ENCODE data around the gene RPTOR.

RPTOR gene

DNA sequence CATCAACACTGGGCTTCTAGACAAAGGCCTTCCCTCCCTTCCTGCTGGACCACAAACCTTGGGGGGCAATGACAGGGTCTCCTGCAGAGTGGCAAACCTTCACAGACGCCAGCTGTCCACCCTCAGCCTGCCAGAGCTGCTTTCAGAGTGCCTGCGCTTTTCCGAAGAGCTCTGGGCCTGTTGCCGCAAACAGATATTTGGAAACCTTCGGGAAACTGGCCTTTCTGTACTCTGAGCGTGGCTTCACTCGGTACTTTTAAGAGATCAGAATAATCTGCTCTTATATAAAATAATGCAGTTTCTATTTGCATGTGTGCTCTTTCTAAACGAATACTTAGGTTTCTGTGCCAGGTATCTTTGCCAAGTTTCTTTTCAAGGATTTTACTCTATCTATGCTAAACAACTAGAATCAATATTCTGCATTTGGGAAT, 294.9 kb downstream of the RPTOR start:
- no peak overlapping the region for H3K4me3 ChIP-seq (ENCODE audit: low read depth, low read length)
- ChIA-PET POLR2A (no interaction called here), CTCF (no interaction called here)
- no peak for DNase-seq (ENCODE audit: low read depth, low spot score)
- TF ChIP-seq, protein P1, sequence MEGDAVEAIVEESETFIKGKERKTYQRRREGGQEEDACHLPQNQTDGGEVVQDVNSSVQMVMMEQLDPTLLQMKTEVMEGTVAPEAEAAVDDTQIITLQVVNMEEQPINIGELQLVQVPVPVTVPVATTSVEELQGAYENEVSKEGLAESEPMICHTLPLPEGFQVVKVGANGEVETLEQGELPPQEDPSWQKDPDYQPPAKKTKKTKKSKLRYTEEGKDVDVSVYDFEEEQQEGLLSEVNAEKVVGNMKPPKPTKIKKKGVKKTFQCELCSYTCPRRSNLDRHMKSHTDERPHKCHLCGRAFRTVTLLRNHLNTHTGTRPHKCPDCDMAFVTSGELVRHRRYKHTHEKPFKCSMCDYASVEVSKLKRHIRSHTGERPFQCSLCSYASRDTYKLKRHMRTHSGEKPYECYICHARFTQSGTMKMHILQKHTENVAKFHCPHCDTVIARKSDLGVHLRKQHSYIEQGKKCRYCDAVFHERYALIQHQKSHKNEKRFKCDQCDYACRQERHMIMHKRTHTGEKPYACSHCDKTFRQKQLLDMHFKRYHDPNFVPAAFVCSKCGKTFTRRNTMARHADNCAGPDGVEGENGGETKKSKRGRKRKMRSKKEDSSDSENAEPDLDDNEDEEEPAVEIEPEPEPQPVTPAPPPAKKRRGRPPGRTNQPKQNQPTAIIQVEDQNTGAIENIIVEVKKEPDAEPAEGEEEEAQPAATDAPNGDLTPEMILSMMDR (IDR thresholded peaks at IDR 0.05; ENCODE audit: insufficient read depth, low read length, missing control alignments): no peak

- POLR2A ChIA-PET: no interaction called here
- DNase-seq (ENCODE audit: low read depth, low spot score): no peak
- CTCF ChIA-PET: no interaction called here
- TF ChIP-seq, protein P1 (IDR thresholded peaks at IDR 0.05; ENCODE audit: insufficient read depth, low read length, missing control alignments): no peak
- H3K4me3 ChIP-seq (ENCODE audit: low read depth, low read length): no peak overlapping the region
Measured at GRCh38 chr17:80839970-80840369, 295.3 kb downstream of the RPTOR start.

DNA sequence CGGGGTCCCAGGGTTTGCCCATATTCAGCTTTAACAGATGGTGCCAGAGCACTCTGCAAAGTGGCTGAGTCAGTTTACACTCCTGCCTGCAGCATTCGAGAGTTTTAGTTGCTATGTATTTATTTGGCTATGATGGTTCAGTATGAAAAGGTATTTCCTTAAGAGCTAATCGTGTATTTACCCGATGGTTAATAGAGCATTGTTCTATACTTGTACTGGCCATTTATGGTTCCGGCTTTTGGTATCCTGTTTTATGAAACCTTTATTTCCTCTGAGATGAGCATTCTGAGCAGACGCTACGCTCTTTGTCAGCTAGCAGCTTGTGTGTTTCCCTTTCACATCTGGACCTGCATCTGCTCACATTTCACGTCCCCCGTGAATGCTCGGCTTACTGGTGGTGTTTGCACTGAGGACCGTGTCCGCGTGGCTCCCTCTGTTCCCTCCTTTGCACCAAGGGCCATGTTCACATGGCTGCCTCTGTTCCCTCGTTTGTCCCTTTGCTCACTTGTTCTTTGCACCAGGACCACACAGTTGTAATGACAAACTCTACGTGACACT, 297.9 kb downstream of the RPTOR start:
- no peak for DNase-seq (ENCODE audit: low read depth, low spot score)
- POLR2A ChIA-PET: no interaction called here
- H3K4me3 ChIP-seq (ENCODE audit: low read depth, low read length): no peak overlapping the region

GRCh38 chr17:80843741-80844156, 299.1 kb downstream of the RPTOR start:
- no peak for DNase-seq (ENCODE audit: low read depth, low spot score)
- POLR2A ChIA-PET: no interaction called here
- H3K4me3 ChIP-seq (ENCODE audit: low read depth, low read length): no peak overlapping the region
- CTCF ChIA-PET: interaction anchor here (1.1 to 1.2 kb wide), 2 partner anchors 10 to 18 kb away, joined by 3 read pairs; no protein-coding TSS in a partner anchor
- TF ChIP-seq, protein P1 (IDR thresholded peaks at IDR 0.05; ENCODE audit: insufficient read depth, low read length, missing control alignments): no peak

More for the DNA sequence above, 297.9 kb downstream of the RPTOR start:
- TF ChIP-seq, protein P1 (IDR thresholded peaks at IDR 0.05; ENCODE audit: insufficient read depth, low read length, missing control alignments): no peak
- CTCF ChIA-PET: interaction anchor here (1.3 kb wide), 1 partner anchor 265 kb away, joined by 3 read pairs; no protein-coding TSS in a partner anchor

DNA sequence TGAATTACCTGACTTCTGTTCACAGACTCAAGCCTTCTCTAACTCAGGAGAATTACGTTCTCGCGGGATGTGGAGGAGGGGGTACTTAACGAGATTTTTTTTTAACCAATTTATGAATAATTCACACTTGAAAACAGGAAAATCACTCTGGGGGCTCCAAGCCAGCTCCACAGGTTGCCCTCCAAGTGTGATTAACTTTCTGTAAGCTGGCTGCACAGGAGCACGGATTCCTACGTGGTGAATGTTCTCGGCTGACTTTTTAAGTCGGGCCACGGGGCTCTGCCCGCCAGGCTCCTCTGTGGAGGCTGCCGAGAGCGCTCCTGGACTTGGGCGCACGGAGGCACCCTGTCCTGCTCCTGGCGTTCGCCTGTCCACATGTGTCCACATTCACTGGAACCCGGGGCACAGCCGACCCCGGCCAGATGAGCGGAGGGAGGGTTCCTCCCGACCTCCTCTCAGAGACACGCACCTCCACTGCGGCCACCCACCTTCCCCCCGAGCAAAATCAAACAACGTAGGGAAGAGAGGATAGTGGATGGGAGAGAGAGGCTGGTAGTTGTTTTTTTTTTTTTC, 299.9 kb downstream of the RPTOR start:
- H3K4me3 ChIP-seq (ENCODE audit: low read depth, low read length): no peak overlapping the region
- ChIA-PET CTCF (no interaction called here), POLR2A (no interaction called here)
- TF ChIP-seq, protein P1 (IDR thresholded peaks at IDR 0.05; ENCODE audit: insufficient read depth, low read length, missing control alignments): no peak
- no peak for DNase-seq (ENCODE audit: low read depth, low spot score)

- no peak overlapping the region for H3K4me3 ChIP-seq (ENCODE audit: low read depth, low read length)
- ChIA-PET CTCF (no interaction called here), POLR2A (no interaction called here)
- TF ChIP-seq, protein P1 (IDR thresholded peaks at IDR 0.05; ENCODE audit: insufficient read depth, low read length, missing control alignments): no peak
- DNase-seq (ENCODE audit: low read depth, low spot score): no peak
Measured at GRCh38 chr17:80845069-80845862, 300.6 kb downstream of the RPTOR start.
